GM21360 (cell line): ENCODE measurements around the gene CDCA3.
A peak's percentile ranks its signal among the peaks of the same experiment; 100 is the strongest.
"Not testable (repeated sequence)": the region's sequence is repeated elsewhere in the genome, so short reads cannot be mapped to it uniquely, and the experiment has no call there.

ENCODE experiments used
- ATAC-seq: cut with Tn5 transposase; IDR thresholded peaks from one replicate; pipeline ENCODE4 v1.9.1; 2021; ENCODE audit warnings: mild to moderate bottlenecking, moderate library complexity; ENCODE audit not compliant: unreplicated experiment

Gene CDCA3

DNA sequence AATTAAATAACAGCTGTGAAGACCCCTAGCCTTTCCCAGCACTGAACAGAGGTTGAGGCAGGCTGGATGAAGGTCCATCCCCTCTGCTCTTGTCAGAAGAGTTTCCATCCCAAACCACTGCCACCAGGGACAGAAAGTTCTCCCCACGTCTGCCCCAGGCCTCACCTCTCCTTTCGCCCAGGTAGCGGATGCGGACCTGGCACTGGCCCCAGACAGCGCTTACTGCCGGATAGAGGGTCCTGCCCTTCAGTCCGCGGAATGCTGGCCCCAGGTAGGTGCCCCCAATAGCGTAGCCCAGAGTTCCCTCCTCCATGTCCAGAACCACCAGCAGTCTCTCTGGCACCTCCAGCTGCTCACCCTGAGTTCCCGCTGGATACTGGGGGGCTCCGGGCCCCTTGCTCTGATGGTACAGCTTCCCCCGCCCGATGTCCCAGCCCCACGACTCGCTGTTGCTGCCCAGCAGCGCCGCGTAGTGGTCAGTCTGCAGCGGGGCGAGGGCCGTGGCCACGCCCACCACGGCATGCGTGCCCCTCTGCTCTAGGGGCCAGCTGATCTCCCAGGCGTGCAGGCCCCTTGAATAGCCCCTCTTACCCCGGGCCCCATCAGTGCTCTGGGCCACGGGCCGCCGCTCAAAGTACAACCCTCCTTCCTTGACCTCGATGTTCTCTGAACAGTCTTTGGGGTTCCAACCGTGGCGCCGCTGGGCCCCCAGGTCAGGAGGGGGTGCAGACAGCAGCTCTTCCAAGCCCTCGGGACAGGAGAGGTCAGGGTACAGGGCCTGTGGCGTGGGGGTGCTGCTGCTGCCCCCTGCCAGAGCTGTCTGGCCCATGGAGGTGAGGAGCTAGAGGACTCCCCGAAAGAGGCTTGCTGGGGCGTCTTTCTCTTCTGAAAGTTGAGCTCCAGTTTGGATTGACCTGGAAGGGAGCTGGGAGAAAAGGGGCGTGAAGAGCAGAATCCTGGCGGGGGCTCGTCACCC, 21.3 kb upstream of the CDCA3 start:
- peak; percentile 34 for ATAC-seq

GRCh38 chr12:6871052-6871957, 20.2 kb upstream of the CDCA3 start:
- no peak for ATAC-seq

DNA sequence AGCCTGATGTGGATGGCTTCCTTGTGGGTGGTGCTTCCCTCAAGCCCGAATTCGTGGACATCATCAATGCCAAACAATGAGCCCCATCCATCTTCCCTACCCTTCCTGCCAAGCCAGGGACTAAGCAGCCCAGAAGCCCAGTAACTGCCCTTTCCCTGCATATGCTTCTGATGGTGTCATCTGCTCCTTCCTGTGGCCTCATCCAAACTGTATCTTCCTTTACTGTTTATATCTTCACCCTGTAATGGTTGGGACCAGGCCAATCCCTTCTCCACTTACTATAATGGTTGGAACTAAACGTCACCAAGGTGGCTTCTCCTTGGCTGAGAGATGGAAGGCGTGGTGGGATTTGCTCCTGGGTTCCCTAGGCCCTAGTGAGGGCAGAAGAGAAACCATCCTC, 19.2 kb upstream of the CDCA3 start:
- ATAC-seq: not testable (repeated sequence)

- ATAC-seq: no peak
Measured at GRCh38 chr12:6869049-6870021, 18.2 kb upstream of the CDCA3 start.

DNA sequence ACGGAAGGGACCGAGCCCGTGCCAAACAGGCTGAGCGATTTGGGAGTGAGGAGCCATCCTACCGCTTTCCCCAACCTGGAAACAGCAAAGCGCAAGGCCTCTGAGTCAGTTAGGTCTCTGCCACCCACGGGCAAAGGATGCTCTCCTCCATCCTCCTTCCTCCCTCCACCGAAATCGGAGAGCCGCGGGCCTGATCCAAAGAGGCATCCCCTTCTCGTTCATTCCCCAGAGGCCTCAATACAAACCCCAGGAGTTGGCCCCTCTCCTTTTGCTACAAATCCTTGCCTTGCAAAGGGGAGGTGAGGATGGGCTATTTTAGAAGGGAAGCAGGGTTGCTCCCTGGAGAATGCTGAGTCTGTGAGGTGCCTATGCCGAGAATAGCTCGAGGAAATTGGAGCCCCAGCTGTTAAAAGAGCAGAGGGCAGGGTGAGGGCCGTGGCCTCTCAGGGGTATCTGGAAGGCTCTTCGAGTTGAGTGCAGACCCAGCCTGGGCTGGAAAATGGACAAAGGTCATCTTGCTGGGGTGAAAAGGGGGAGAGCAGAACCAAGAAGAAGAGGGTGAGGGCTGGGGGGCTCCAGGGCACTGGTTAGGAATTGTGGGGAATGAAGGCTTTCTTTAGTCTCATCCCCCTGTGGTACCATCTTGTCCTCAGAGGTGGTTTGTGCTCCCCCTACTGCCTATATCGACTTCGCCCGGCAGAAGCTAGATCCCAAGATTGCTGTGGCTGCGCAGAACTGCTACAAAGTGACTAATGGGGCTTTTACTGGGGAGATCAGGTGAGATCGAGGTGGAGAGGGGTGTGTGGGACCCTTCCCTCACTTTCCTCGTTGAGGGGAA, 17.3 kb upstream of the CDCA3 start:
- ATAC-seq: no peak

- peak; percentile 39 for ATAC-seq
Measured at GRCh38 chr12:6867413-6868210, 16.5 kb upstream of the CDCA3 start, which contains the start of gene TPI1. TPI1 (plus strand) TSS chr12:6867531; CDS start chr12:6867567, 36 bp downstream.

- no peak for ATAC-seq
Measured at GRCh38 chr12:6866920-6867412, 15.9 kb upstream of the CDCA3 start.

- no peak for ATAC-seq
Measured at GRCh38 chr12:6866163-6866919, 15.3 kb upstream of the CDCA3 start.

- not testable (repeated sequence) for ATAC-seq
Measured at GRCh38 chr12:6865307-6865706, 14.2 kb upstream of the CDCA3 start.

DNA sequence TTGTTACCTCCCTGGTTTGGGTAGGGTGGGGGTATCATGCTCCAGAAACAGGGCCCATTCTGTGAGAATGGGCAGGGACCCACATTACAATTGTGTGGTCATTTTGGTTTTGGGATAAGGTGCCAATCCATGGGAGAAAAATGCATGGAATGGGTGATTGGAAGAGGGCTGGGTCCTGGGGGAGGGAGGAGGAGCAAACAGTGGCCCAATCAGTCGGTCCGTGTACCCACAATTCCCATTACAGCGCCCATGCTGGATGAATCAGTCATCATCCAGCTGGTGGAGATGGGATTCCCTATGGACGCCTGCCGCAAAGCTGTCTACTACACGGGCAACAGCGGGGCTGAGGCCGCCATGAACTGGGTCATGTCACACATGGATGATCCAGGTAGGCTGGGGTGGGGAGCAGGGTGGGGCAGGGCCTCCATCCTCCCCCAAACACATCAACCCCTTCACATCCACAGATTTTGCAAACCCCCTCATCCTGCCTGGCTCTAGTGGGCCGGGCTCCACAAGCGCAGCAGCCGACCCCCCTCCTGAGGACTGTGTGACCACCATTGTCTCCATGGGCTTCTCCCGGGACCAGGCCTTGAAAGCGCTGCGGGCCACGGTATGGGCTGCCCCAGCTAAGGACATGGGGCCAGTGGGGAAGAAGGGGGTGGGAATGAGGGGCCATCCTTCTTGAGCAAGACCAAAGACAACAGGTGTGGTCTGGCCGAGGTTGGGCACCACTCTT, 12.7 kb upstream of the CDCA3 start:
- no peak for ATAC-seq

- ATAC-seq: no peak
Measured at GRCh38 chr12:6863033-6863432, 11.9 kb upstream of the CDCA3 start.

DNA sequence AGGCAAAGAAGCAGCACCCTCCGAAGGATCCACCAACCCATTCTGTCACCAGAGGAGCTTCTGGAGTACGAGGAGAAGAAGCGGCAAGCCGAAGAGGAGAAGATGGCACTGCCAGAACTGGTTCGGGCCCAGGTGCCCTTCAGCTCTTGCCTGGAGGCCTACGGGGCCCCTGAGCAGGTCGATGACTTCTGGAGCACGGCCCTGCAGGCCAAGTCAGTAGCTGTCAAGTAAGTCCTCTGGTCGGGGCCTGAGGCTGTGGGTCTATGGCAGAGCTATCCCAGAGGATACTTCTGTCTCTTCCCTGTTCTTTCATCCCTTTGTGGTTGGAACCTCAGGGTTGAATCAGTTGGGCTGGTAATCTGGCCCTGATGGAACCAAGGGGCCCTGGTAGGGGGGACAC, 10.3 kb upstream of the CDCA3 start:
- no peak for ATAC-seq

- ATAC-seq: no peak
Measured at GRCh38 chr12:6860942-6861341, 9.9 kb upstream of the CDCA3 start.

DNA sequence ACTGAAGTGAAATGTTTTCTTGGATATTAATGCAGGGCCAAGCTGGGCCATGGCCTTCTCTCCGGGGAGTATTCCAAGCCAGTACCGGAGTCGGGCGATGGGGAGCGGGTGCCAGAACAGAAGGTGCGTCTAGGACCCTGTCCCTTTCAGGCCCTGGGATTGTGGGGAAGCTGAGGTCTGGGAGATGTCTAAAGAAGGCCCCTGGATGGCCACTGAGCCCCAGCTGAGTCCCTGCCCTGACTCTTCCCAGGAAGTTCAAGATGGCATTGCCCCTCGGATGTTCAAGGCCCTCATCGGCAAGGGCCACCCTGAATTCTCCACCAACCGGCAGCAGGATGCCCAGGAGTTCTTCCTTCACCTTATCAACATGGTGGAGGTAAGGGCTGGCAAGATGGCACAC, 9.0 kb upstream of the CDCA3 start:
- no peak for ATAC-seq

DNA sequence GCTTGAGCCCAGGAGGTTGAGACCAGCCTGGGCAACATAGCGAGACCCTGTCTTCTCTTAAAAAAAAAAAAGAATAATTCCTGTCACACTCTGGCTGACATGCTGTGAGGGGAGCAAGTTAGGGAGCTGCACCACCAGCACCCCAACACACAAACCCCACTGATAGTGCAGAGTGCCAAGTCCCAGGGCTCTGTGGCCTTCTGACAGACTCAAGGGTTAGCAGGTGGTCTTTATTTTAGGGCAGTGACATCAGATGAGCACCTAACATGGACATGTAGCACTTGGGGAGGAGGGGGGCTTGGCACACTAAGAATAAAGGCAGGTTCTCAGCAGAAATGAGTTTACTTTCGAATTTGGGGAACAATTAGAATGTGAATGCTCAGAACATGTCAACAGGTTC, 7.7 kb upstream of the CDCA3 start:
- no peak for ATAC-seq

GRCh38 chr12:6855322-6855721, 4.2 kb upstream of the CDCA3 start:
- ATAC-seq: no peak

DNA sequence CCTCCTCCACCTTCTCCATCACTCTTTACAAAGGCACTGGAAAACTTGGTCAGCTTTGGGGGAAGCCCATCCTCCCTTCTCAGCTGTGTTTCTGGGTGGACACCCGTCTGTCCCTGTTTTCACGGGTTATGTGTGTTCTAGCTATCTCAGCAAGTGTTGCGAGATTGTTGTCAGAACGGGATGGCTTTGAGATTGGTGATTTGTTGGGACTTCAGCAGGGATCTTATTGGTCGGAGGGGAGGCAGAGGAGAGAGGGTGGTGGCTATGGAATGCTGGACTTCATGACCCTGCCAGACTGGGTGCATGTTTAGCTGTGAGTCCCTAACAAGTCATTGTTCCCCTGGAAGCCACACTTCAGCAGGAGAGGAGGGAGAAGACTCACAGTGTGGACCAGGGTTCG, 3.0 kb upstream of the CDCA3 start:
- no peak for ATAC-seq
